ENCODE measurements around the gene SPATA18. TPM values are rescaled to one million over a fixed set of nuclear protein-coding genes. Genes with fewer than 3 reads are reported as not detected.

The SPATA18 gene
- total and polyA plus RNA-seq, 4 donors = 0.03 to 1.1 (median 0.40) TPM

GRCh38 chr4:52076731-52077130 lies 25.6 kb downstream of the SPATA18 start:
- Histone ChIP-seq H3K27ac (ENCODE audit: low read depth in 1 of 2, low read length in 2 of 2) (no peak overlapping the region), H3K36me3 (ENCODE audit: control insufficient read depth in 4 of 4, insufficient read depth in 3 of 4, low read depth in 1 of 4, low read length in 3 of 4) (no peaks in the 10 kb centered on the region), H3K4me1 (ENCODE audit: control insufficient read depth in 4 of 4, insufficient read depth in 4 of 4, low read length in 3 of 4) (no peaks in the 10 kb centered on the region), H3K9me3 (ENCODE audit: control insufficient read depth in 4 of 4, low read length in 3 of 4) (no peaks in the 10 kb centered on the region), H3K9ac (ENCODE audit: low read depth in 1 of 2, low read length in 2 of 2) (no peak overlapping the region), H3K27me3 (ENCODE audit: control insufficient read depth in 4 of 4, insufficient read depth in 4 of 4, low read length in 3 of 4) (no peaks in the 10 kb centered on the region), H3K4me3 (ENCODE audit: low read depth in 1 of 3, low read length in 3 of 3) (no peak overlapping the region)
- no peak for DNase-seq (ENCODE audit: low spot score)
- TF ChIP-seq RXRA (IDR thresholded peaks at IDR 0.05) (no peak), FOXA1 (IDR thresholded peaks at IDR 0.05) (no peak), TAF1 (conservative IDR thresholded peaks at IDR 0.05) (no peak)
- WGBS = 26% methylated on average over 26 of the region's 26 CpGs

DNA sequence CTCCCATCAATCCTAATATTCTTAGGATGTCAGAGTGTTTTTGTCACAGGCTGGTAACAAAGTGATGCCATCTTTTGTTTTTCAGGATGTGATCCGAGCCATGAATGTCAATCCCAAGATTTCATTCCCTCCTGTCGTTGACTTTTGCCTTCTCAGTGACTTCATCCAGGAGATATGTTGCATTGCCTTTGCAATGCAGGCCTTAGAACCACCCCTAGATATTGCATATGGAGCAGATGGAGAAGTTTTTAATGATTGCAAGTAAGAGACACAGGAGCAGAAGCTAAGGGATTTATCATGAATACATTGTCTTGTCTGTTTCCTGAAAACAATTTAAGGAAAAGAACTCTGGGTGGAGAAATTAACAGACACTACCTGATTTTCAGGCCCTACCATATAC lies 28.6 kb downstream of the SPATA18 start:
- Histone ChIP-seq H3K36me3 (ENCODE audit: control insufficient read depth in 4 of 4, insufficient read depth in 3 of 4, low read depth in 1 of 4, low read length in 3 of 4) (no peaks in the 10 kb centered on the region), H3K9me3 (ENCODE audit: control insufficient read depth in 4 of 4, low read length in 3 of 4) (no peaks in the 10 kb centered on the region), H3K9ac (ENCODE audit: low read depth in 1 of 2, low read length in 2 of 2) (no peak overlapping the region), H3K4me1 (ENCODE audit: control insufficient read depth in 4 of 4, insufficient read depth in 4 of 4, low read length in 3 of 4) (no peaks in the 10 kb centered on the region), H3K27me3 (ENCODE audit: control insufficient read depth in 4 of 4, insufficient read depth in 4 of 4, low read length in 3 of 4) (no peaks in the 10 kb centered on the region), H3K27ac (ENCODE audit: low read depth in 1 of 2, low read length in 2 of 2) (no peak overlapping the region), H3K4me3 (ENCODE audit: low read depth in 1 of 3, low read length in 3 of 3) (no peak overlapping the region)
- WGBS = 69% methylated on average over 2 of the region's 2 CpGs
- no peak for TF ChIP-seq YY1 (IDR thresholded peaks at IDR 0.05)
- no peak for TF ChIP-seq RAD21 (IDR thresholded peaks at IDR 0.05)
- no peak for TF ChIP-seq HNF4A (conservative IDR thresholded peaks at IDR 0.05)
- TF ChIP-seq FOXA2 (IDR thresholded peaks at IDR 0.05) = no peak
- no peak for TF ChIP-seq SP1 (IDR thresholded peaks at IDR 0.05)
- TF ChIP-seq GABPA (IDR thresholded peaks at IDR 0.05 in 1 of 2, conservative IDR thresholded peaks at IDR 0.05 in 1 of 2) = no peak
- TF ChIP-seq TAF1 (conservative IDR thresholded peaks at IDR 0.05) = no peak
- no peak for TF ChIP-seq CTCF (IDR thresholded peaks at IDR 0.05; ENCODE audit: low read depth, low read length, missing input control)
- TF ChIP-seq ATF3 (IDR thresholded peaks at IDR 0.05) = no peak
- no peak for TF ChIP-seq EGR1 (IDR thresholded peaks at IDR 0.05; ENCODE audit: low read depth in 2 of 2)
- TF ChIP-seq NR2F2 (IDR thresholded peaks at IDR 0.05) = no peak
- TF ChIP-seq, protein P1, sequence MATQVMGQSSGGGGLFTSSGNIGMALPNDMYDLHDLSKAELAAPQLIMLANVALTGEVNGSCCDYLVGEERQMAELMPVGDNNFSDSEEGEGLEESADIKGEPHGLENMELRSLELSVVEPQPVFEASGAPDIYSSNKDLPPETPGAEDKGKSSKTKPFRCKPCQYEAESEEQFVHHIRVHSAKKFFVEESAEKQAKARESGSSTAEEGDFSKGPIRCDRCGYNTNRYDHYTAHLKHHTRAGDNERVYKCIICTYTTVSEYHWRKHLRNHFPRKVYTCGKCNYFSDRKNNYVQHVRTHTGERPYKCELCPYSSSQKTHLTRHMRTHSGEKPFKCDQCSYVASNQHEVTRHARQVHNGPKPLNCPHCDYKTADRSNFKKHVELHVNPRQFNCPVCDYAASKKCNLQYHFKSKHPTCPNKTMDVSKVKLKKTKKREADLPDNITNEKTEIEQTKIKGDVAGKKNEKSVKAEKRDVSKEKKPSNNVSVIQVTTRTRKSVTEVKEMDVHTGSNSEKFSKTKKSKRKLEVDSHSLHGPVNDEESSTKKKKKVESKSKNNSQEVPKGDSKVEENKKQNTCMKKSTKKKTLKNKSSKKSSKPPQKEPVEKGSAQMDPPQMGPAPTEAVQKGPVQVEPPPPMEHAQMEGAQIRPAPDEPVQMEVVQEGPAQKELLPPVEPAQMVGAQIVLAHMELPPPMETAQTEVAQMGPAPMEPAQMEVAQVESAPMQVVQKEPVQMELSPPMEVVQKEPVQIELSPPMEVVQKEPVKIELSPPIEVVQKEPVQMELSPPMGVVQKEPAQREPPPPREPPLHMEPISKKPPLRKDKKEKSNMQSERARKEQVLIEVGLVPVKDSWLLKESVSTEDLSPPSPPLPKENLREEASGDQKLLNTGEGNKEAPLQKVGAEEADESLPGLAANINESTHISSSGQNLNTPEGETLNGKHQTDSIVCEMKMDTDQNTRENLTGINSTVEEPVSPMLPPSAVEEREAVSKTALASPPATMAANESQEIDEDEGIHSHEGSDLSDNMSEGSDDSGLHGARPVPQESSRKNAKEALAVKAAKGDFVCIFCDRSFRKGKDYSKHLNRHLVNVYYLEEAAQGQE (IDR thresholded peaks at IDR 0.05) = no peak
- TF ChIP-seq, protein P2, sequence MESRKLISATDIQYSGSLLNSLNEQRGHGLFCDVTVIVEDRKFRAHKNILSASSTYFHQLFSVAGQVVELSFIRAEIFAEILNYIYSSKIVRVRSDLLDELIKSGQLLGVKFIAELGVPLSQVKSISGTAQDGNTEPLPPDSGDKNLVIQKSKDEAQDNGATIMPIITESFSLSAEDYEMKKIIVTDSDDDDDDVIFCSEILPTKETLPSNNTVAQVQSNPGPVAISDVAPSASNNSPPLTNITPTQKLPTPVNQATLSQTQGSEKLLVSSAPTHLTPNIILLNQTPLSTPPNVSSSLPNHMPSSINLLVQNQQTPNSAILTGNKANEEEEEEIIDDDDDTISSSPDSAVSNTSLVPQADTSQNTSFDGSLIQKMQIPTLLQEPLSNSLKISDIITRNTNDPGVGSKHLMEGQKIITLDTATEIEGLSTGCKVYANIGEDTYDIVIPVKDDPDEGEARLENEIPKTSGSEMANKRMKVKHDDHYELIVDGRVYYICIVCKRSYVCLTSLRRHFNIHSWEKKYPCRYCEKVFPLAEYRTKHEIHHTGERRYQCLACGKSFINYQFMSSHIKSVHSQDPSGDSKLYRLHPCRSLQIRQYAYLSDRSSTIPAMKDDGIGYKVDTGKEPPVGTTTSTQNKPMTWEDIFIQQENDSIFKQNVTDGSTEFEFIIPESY (IDR thresholded peaks at IDR 0.05) = no peak
- no peak for TF ChIP-seq HNF4G (IDR thresholded peaks at IDR 0.05)
- no peak for TF ChIP-seq RXRA (IDR thresholded peaks at IDR 0.05)
- TF ChIP-seq, protein P3, sequence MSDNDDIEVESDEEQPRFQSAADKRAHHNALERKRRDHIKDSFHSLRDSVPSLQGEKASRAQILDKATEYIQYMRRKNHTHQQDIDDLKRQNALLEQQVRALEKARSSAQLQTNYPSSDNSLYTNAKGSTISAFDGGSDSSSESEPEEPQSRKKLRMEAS (IDR thresholded peaks at IDR 0.05) = no peak
- TF ChIP-seq JUND (IDR thresholded peaks at IDR 0.05) = no peak
- TF ChIP-seq FOXA1 (IDR thresholded peaks at IDR 0.05) = no peak
- DNase-seq (ENCODE audit: low spot score) = no peak
